Ovary (tissue), 9 donors: Measurements from ENCODE around the gene OTOL1. TPM values are rescaled to one million over a fixed set of nuclear protein-coding genes. Genes with fewer than 3 reads are reported as not detected.

Experiments
- DNase-seq, 5 donors: peaks; one replicate each; pipeline ENCODE4 v3.0.0-alpha.2; 2019 to 2020
- H3K27ac ChIP-seq, 2 donors: fragments of 200-600 bp; one replicate each; pipeline versions ENCODE4 v1.5.1 to v1.8.0; 2019 to 2022
- H3K27me3 ChIP-seq: fragments of 200-600 bp; one replicate; pipeline ENCODE4 v1.8.0; 2022
- H3K36me3 ChIP-seq: fragments of 200-600 bp; sonication (generic); one replicate; pipeline ENCODE4 v1.5.1; 2019
- H3K4me1 ChIP-seq: one replicate; pipeline ENCODE4 v1.8.1; 2013; ENCODE audit warnings: mild to moderate bottlenecking, moderate library complexity; ENCODE audit not compliant: insufficient read depth
- H3K4me3 ChIP-seq: fragments of 200-600 bp; sonication (generic); one replicate; pipeline ENCODE4 v1.5.1; 2017
- H3K9me3 ChIP-seq, 2 donors: fragments of 200-600 bp in 1 of 2; sonication (generic) in 1 of 2; one replicate each; pipeline versions ENCODE4 v1.5.1 to v1.8.1; 2013 to 2019; ENCODE audit warnings: mild to moderate bottlenecking in 1 of 2, moderate library complexity in 1 of 2
- CTCF ChIP-seq, 3 donors: fragments of 450-650 bp in 2 of 3; fragments of 200-600 bp in 1 of 3; IDR thresholded peaks; one replicate each; pipeline versions ENCODE4 v1.5.1 to v1.8.0; 2016 to 2022; ENCODE audit warnings: antibody characterized with exemption in 3 of 3, mild to moderate bottlenecking in 1 of 3
- EP300 ChIP-seq: sonication (generic); formaldehyde crosslinking; IDR thresholded peaks from one replicate; pipeline ENCODE4 v1.6.1; 2017; ENCODE audit warnings: antibody characterized with exemption
- POLR2A ChIP-seq: fragments of 450-650 bp; IDR thresholded peaks from one replicate; pipeline ENCODE4 v1.6.1; 2017; ENCODE audit warnings: antibody characterized with exemption, mild to moderate bottlenecking, moderate library complexity
- WGBS, 3 donors: extraction: QIAGEN DNeasy Blood & Tissue Kit in 1 of 3; methylation state at CpG; one replicate each; pipeline versions ENCODE4 v1.1.5 to v1.1.7; 2013 to 2017; 5-methylcytosine and 5-hydroxymethylcytosine counted together
- intact Hi-C, 4 donors: fragments of 100-400 bp; cut with DNase I; formaldehyde crosslinking; loops; one replicate each; pipeline versions ENCODE4 v1.11.0 to v1.15.1; 2022 to 2023
- polyA plus RNA-seq, 2 donors: library from polyadenylated mRNA; stranded (reverse); fragments of 200-250 nt in 1 of 2; fragments of 350-450 nt in 1 of 2; fragmentation: Illumina TruSeq in 1 of 2; extraction: RNeasy Lipid Tissue Mini Kit (QIAGEN cat#74804) in 1 of 2; gene quantifications; one replicate each; pipeline ENCODE4 v1.2.3, GENCODE V29; 2013 to 2014
- total RNA-seq, 7 donors: library from RNA; depleted of rRNA in 2 of 7; stranded (reverse); fragments of >200 nt in 2 of 7; fragmentation: NEBNext Ultra II Directional in 3 of 7; extraction: Animal tissue kit (Norgen Biotek cat#: 25700) in 3 of 7; gene quantifications; one replicate each; pipeline versions ENCODE4 v1.1.0 to v1.2.4, GENCODE V29; 2016 to 2023
- donor health status: DM: no; HTN: no; CAD: no; lungs with moderate emphysema.
- donor health status: DM: no; HTN: no; CAD: no.
- donor health status: Bipolar disorder and iron deficiency.
- donor health status: DM: yes; HTN: yes; CAD: no.
- donor health status: DM: no; HTN: no; CAD: no.
- donor health status: DM: yes; HTN: yes; CAD: no.

The OTOL1 gene
- total and polyA plus RNA-seq, 9 donors: not detected

- intact Hi-C loops: no loop called here
- H3K4me1 ChIP-seq: no peaks in the 10 kb centered on the region
- TF ChIP-seq CTCF (IDR thresholded peaks at IDR 0.05) (no peak), POLR2A (no peak), EP300 (no peak)
- no peaks in the 10 kb centered on the region for H3K9me3 ChIP-seq
- no peak overlapping the region for H3K4me3 ChIP-seq
- no peak overlapping the region for H3K27ac ChIP-seq
- H3K36me3 ChIP-seq: no peaks in the 10 kb centered on the region
- DNase-seq: no peak
- WGBS, 3 donors: 78 to 85% (median 84%) methylated on average over 6 of the region's 6 CpGs
- H3K27me3 ChIP-seq: no peaks in the 10 kb centered on the region
Measured at GRCh38 chr3:161550491-161551195, 54.0 kb downstream of the OTOL1 start.

- Histone ChIP-seq H3K4me3 (no peak overlapping the region), H3K27me3 (no peaks in the 10 kb centered on the region), H3K4me1 (no peaks in the 10 kb centered on the region), H3K9me3 (no peaks in the 10 kb centered on the region), H3K27ac (no peak overlapping the region), H3K36me3 (no peaks in the 10 kb centered on the region)
- intact Hi-C loops: no loop called here
- TF ChIP-seq EP300: no peak
- no peak for TF ChIP-seq POLR2A
- no peak for TF ChIP-seq CTCF (IDR thresholded peaks at IDR 0.05)
- 75 to 96% (median 84%) methylated on average over 1 of the region's 1 CpG for WGBS, 3 donors
- DNase-seq: no peak
Measured at GRCh38 chr3:161551697-161552096, 55.1 kb downstream of the OTOL1 start.

- Histone ChIP-seq H3K27ac (no peak overlapping the region), H3K27me3 (no peaks in the 10 kb centered on the region), H3K36me3 (no peaks in the 10 kb centered on the region), H3K4me1 (no peaks in the 10 kb centered on the region), H3K9me3 (no peaks in the 10 kb centered on the region), H3K4me3 (no peak overlapping the region)
- 80 to 84% (median 84%) methylated on average over 6 of the region's 6 CpGs for WGBS, 3 donors
- no peak for DNase-seq
- intact Hi-C loops: no loop called here
- TF ChIP-seq POLR2A (no peak), EP300 (no peak), CTCF (IDR thresholded peaks at IDR 0.05) (no peak)
Measured at GRCh38 chr3:161552984-161553560, 56.5 kb downstream of the OTOL1 start.

Other genes starting within 250 kb of the OTOL1 start
- 1 to 10 TPM in 1 of 7 donors, under 1 TPM in 2, not detected in 4; 0.23 to 1.4 (median 0.46) TPM for gene SPTSSB, start 125.3 kb upstream of the OTOL1 start, total RNA-seq
- gene SPTSSB, start 125.3 kb upstream of the OTOL1 start, polyA plus RNA-seq: 1 to 10 TPM in 1 of 2 donors, under 1 TPM in 1; 0.07 to 2.5 TPM